Measurements from ENCODE around the gene ZSWIM2.

DNA sequence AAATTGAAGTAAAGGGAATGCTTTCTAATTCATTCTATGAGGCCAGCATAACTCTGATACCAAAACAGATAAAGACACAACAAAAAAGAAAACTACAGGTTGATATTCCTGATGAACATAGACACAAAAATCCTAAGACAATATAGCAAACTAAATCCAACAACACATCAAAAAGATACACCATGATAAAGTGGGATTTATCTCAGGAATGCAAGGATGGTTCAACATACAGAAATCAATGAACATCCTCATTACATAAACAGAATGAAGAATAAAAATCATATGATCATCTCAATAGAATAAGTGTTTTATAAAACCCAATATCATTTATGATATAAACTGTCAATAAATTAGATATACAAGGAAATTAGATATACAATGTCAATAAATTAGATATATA is 65.7 kb downstream of the ZSWIM2 start:
- TF ChIP-seq, protein P1, sequence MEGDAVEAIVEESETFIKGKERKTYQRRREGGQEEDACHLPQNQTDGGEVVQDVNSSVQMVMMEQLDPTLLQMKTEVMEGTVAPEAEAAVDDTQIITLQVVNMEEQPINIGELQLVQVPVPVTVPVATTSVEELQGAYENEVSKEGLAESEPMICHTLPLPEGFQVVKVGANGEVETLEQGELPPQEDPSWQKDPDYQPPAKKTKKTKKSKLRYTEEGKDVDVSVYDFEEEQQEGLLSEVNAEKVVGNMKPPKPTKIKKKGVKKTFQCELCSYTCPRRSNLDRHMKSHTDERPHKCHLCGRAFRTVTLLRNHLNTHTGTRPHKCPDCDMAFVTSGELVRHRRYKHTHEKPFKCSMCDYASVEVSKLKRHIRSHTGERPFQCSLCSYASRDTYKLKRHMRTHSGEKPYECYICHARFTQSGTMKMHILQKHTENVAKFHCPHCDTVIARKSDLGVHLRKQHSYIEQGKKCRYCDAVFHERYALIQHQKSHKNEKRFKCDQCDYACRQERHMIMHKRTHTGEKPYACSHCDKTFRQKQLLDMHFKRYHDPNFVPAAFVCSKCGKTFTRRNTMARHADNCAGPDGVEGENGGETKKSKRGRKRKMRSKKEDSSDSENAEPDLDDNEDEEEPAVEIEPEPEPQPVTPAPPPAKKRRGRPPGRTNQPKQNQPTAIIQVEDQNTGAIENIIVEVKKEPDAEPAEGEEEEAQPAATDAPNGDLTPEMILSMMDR (conservative IDR thresholded peaks at IDR 0.05; ENCODE audit: low read depth, low read length), result no peak
- TF ChIP-seq EZH2 (IDR thresholded peaks at IDR 0.05; ENCODE audit: low read length, unreplicated experiment) (no peak), EZH2phosphoT487 (IDR thresholded peaks at IDR 0.05; ENCODE audit: borderline replicate concordance, low read length) (no peak)

All from PC-3 (cell line).